Measurements from ENCODE around the gene SPTBN1. TPM values are rescaled to one million over a fixed set of nuclear protein-coding genes. Genes with fewer than 3 reads are reported as not detected.

SPTBN1 gene
- total and polyA plus RNA-seq, 9 of the 15 experiments (the other 6 are each of a cell fraction or from before 2014, with no cell fraction given): 8.9 to 66.8 (median 31.4) TPM

DNA sequence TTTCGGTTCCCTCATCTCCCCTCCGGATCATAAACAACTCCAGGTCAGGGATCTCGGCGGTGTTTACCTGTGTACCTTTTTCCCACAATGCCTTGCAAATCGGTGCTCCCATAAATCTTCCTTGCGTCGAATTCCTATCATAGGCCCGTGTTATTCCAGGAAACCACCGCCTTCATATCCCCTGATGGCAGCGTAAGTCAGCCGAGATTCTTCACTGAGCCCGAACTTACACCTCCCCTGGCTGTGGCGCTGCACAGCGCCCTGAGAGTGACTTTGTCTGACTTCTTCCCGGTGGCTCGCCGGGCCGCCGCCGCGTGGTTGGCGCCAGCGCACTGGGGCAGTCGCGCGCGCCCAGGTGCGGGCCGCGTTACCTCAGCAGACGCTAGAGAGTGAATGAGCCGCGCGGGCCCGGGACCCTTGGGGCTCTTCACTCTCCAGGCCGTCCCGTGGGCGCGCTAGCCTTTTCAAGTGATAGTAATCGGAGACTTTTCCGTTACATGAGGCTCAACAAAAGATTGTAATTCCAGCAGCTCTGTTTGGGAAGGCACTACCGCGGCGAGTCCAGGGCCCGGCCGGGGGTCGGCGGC, 101.6 kb downstream of the SPTBN1 start (continued):
- TF ChIP-seq REST (IDR thresholded peaks at IDR 0.05; ENCODE audit: borderline replicate concordance) (peak; percentile 22; the same call in 1 of the 2 replicates), REST (CRISPR knock-in tag; IDR thresholded peaks at IDR 0.05; ENCODE audit: low read depth) (no peak; the same call in 1 of the 2 replicates), PBX2 (CRISPR knock-in tag; IDR thresholded peaks at IDR 0.05; ENCODE audit: low read depth) (no peak), PBX2 (tag; conservative IDR thresholded peaks at IDR 0.05; ENCODE audit: low read depth) (peak; percentile 75), L3MBTL2 (IDR thresholded peaks at IDR 0.05) (peak; percentile 87), FOXP1 (CRISPR knock-in tag; IDR thresholded peaks at IDR 0.05) (no peak), CEBPB (tag; IDR thresholded peaks at IDR 0.05) (no peak), SETDB1 (IDR thresholded peaks at IDR 0.05; ENCODE audit: low read length) (no peak)
- TF ChIP-seq, protein P1, sequence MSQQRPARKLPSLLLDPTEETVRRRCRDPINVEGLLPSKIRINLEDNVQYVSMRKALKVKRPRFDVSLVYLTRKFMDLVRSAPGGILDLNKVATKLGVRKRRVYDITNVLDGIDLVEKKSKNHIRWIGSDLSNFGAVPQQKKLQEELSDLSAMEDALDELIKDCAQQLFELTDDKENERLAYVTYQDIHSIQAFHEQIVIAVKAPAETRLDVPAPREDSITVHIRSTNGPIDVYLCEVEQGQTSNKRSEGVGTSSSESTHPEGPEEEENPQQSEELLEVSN (IDR thresholded peaks at IDR 0.05; ENCODE audit: borderline replicate concordance in 1 of 2, extremely low read depth in 1 of 2, insufficient read depth in 1 of 2, insufficient read length in 1 of 2, low read depth in 1 of 2, low read length in 1 of 2, poor library complexity in 1 of 2, severe bottlenecking in 1 of 2): peak; percentile 47 to 92
- TF ChIP-seq, protein P2, sequence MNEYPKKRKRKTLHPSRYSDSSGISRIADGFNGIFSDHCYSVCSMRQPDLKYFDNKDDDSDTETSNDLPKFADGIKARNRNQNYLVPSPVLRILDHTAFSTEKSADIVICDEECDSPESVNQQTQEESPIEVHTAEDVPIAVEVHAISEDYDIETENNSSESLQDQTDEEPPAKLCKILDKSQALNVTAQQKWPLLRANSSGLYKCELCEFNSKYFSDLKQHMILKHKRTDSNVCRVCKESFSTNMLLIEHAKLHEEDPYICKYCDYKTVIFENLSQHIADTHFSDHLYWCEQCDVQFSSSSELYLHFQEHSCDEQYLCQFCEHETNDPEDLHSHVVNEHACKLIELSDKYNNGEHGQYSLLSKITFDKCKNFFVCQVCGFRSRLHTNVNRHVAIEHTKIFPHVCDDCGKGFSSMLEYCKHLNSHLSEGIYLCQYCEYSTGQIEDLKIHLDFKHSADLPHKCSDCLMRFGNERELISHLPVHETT (CRISPR knock-in tag; conservative IDR thresholded peaks at IDR 0.05 in 1 of 2, IDR thresholded peaks at IDR 0.05 in 1 of 2): 0 out of 4 replicates have a peak, but pooled peaks of 1 of the 2 experiments have one; percentile 49
- TF ChIP-seq, protein P3, sequence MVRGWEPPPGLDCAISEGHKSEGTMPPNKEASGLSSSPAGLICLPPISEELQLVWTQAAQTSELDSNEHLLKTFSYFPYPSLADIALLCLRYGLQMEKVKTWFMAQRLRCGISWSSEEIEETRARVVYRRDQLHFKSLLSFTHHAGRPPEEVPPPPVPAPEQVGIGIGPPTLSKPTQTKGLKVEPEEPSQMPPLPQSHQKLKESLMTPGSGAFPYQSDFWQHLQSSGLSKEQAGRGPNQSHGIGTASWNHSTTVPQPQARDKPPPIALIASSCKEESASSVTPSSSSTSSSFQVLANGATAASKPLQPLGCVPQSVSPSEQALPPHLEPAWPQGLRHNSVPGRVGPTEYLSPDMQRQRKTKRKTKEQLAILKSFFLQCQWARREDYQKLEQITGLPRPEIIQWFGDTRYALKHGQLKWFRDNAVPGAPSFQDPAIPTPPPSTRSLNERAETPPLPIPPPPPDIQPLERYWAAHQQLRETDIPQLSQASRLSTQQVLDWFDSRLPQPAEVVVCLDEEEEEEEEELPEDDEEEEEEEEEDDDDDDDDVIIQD (CRISPR knock-in tag; IDR thresholded peaks at IDR 0.05): no peak

Measured in K562 (cell line).